Adrenal gland (tissue), 12 donors: Measurements from ENCODE around the gene TBC1D9B. TPM values are rescaled to one million over a fixed set of nuclear protein-coding genes. Genes with fewer than 3 reads are reported as not detected.

Experiments used
- DNase-seq, 7 donors: peaks; one replicate each; pipeline ENCODE4 v3.0.0-alpha.2; 2019 to 2020
- H3K27ac ChIP-seq, 5 donors: fragments of 200-600 bp; sonication (generic) in 4 of 5; 1 replicate in 3 of 5; 2 replicates in 2 of 5; pipeline versions ENCODE4 v1.5.1 to v1.8.0; 2016 to 2020; ENCODE audit warnings: mild to moderate bottlenecking in 1 of 5
- H3K27me3 ChIP-seq: fragments of 200-600 bp; 2 replicates; pipeline ENCODE4 v1.8.0; 2021
- H3K36me3 ChIP-seq, 2 donors: fragments of 200-600 bp; replicated peaks in 1 of 2; 1 replicate in 1 of 2; 2 replicates in 1 of 2; pipeline versions ENCODE4 v1.5.1 to v1.8.0; 2018 to 2022
- H3K4me1 ChIP-seq, 2 donors: fragments of 200-600 bp; replicated peaks in 1 of 2; 1 replicate in 1 of 2; 2 replicates in 1 of 2; pipeline versions ENCODE4 v1.5.1 to v1.8.0; 2018 to 2021
- H3K4me3 ChIP-seq, 4 donors: fragments of 200-600 bp; sonication (generic) in 3 of 4; one replicate each; pipeline ENCODE4 v1.5.1; 2016 to 2018
- H3K9me3 ChIP-seq, 3 donors: fragments of 200-600 bp; sonication (generic) in 1 of 3; replicated peaks in 1 of 3; 1 replicate in 2 of 3; 2 replicates in 1 of 3; pipeline versions ENCODE4 v1.5.1 to v1.8.0; 2016 to 2021
- POLR2A ChIP-seq, 2 donors: fragments of 450-650 bp; IDR thresholded peaks; one replicate each; pipeline ENCODE4 v1.6.1; 2017; ENCODE audit warnings: antibody characterized with exemption in 2 of 2, mild to moderate bottlenecking in 2 of 2, moderate library complexity in 1 of 2
- WGBS, 4 donors: extraction: QIAGEN DNeasy Blood & Tissue Kit in 2 of 4; methylation state at CpG; one replicate each; pipeline versions ENCODE4 v1.1.5 to v1.1.7; 2013 to 2017; 5-methylcytosine and 5-hydroxymethylcytosine counted together
- intact Hi-C, 2 donors: fragments of 100-400 bp; cut with DNase I; formaldehyde crosslinking; loops; one replicate each; pipeline versions ENCODE4 v1.14.1 to v1.15.0; 2022 to 2023
- polyA plus RNA-seq, 3 donors: library from polyadenylated mRNA; stranded (reverse); fragments of 200-250 nt in 2 of 3; fragments of 350-450 nt in 1 of 3; fragmentation: Illumina TruSeq in 1 of 3; extraction: RNeasy Lipid Tissue Mini Kit (QIAGEN cat#74804) in 1 of 3; gene quantifications; one replicate each; pipeline ENCODE4 v1.2.3, GENCODE V29; 2013 to 2014
- total RNA-seq, 9 donors: library from RNA; depleted of rRNA in 4 of 9; stranded (reverse); fragments of >200 nt in 4 of 9; fragments of 120-200 nt in 1 of 9; fragmentation: NEBNext Ultra II Directional in 1 of 9; extraction: Animal tissue kit (Norgen Biotek cat#: 25700) in 1 of 9; gene quantifications; one replicate each; pipeline versions ENCODE4 v1.1.0 to v1.2.4, GENCODE V29; 2013 to 2023
- TF ChIP-seq, protein P1 (sequence below), 6 experiments: fragments of 450-650 bp in 4 of 6; fragments of 200-600 bp in 2 of 6; sonication (generic) in 1 of 6; IDR thresholded peaks; 1 replicate in 5 of 6; 2 replicates in 1 of 6; pipeline versions ENCODE4 v1.5.1 to v1.8.0; 2016 to 2021; ENCODE audit warnings: antibody characterized with exemption in 6 of 6, mild to moderate bottlenecking in 2 of 6, moderate library complexity in 1 of 6
- donor health status: healthy with polysubstance abuse.
- donor health status: Bipolar disorder and iron deficiency.
- donor health status: DM: yes; HTN: yes; CAD: no.
- donor health status: DM: no; HTN: no; CAD: no.
- donor health status: DM: no; HTN: no; CAD: no.
- donor health status: DM: yes; HTN: yes; CAD: no.

The TBC1D9B gene
- total and polyA plus RNA-seq, 12 donors: 30.7 to 192 (median 128) TPM

DNA sequence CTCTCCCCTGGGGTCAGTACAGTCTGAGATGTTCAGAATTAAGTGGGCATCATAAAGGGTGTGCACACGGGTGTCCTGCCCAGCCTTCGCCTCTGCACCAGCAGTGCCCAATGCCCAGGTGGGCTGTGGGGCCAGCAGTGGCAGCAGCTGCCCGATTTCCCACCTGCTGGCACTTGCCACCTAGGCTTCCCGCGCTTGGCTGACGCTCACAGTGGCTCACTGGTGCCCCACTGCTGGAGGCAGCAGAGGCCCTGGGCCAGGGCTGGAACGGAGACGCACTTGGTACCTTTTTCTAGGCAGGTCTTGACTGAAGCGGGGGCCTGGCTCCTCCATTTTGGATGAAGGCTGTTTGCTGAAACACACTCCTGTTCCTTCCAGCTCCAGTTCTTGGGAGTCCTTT, 66.1 kb downstream of the TBC1D9B start:
- no peak for DNase-seq
- no peak for TF ChIP-seq POLR2A (IDR thresholded peaks at IDR 0.05)
- no peak overlapping the region for H3K27ac ChIP-seq
- 83 to 98% (median 91%) methylated on average over 3 to 9 of the region's 9 CpGs for WGBS, 4 donors
- peaks cover 0 to 7% (median 0%) of the 10 kb centered on the region in 3 donors for H3K9me3 ChIP-seq
- intact Hi-C loops: no loop called here
- peaks cover 0 to 41% of the 10 kb centered on the region in 2 donors for H3K36me3 ChIP-seq
- no peaks in the 10 kb centered on the region for H3K27me3 ChIP-seq
- no peak overlapping the region for H3K4me3 ChIP-seq
- H3K4me1 ChIP-seq: peaks cover 8 to 30% of the 10 kb centered on the region in 2 donors

DNA sequence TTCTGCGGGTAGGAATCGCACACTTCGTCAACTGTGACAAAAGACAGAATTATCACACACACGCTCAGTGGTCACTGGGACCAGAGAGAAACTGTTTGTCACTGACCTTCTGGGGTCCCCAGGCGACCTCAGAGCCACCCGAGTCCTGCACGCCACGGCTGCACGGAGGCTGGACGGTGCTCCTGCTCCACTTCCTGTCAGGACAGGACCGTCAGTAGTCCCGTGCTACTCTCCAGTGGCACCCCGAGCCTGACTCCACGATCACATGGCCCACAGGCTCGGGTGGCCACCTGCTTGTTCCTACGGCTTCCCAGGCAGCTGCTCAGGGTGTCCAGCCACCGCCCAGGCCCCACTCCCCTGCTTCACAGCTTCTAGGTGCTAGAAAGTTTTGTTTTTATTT, 66.9 kb downstream of the TBC1D9B start:
- peaks cover 8 to 37% of the 10 kb centered on the region in 2 donors for H3K4me1 ChIP-seq
- DNase-seq: no peak
- H3K4me3 ChIP-seq: no peak overlapping the region
- H3K27ac ChIP-seq: peak overlapping the region in 1 of 5 donors; percentile 40
- TF ChIP-seq POLR2A (IDR thresholded peaks at IDR 0.05): no peak
- TF ChIP-seq, protein P1, sequence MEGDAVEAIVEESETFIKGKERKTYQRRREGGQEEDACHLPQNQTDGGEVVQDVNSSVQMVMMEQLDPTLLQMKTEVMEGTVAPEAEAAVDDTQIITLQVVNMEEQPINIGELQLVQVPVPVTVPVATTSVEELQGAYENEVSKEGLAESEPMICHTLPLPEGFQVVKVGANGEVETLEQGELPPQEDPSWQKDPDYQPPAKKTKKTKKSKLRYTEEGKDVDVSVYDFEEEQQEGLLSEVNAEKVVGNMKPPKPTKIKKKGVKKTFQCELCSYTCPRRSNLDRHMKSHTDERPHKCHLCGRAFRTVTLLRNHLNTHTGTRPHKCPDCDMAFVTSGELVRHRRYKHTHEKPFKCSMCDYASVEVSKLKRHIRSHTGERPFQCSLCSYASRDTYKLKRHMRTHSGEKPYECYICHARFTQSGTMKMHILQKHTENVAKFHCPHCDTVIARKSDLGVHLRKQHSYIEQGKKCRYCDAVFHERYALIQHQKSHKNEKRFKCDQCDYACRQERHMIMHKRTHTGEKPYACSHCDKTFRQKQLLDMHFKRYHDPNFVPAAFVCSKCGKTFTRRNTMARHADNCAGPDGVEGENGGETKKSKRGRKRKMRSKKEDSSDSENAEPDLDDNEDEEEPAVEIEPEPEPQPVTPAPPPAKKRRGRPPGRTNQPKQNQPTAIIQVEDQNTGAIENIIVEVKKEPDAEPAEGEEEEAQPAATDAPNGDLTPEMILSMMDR (IDR thresholded peaks at IDR 0.05): no peak
- H3K27me3 ChIP-seq: no peaks in the 10 kb centered on the region
- intact Hi-C loops: no loop called here
- H3K36me3 ChIP-seq: peaks cover 0 to 41% of the 10 kb centered on the region in 2 donors
- WGBS, 4 donors: 84 to 92% (median 88%) methylated on average over 7 to 17 of the region's 17 CpGs
- H3K9me3 ChIP-seq: peaks cover 0 to 7% (median 0%) of the 10 kb centered on the region in 3 donors

DNA sequence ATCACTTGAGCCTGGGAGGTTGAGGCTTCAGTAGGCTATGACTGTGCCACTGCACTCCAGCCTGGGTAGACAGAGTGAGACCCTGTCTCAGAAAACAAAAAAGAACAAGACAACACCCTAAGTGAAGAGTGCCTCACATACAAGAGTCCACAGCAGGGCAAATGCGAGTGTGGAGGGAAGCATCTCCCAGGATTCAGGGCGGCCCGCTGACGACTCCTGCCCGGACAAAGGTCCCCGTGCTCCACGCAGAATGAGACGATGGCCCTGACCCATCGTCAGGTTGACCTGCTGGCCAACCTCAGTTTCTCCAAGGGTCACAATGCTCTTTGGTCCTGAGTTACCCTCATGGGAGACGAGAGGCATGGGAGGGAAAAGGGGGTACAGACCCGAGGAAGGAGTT, 67.4 kb downstream of the TBC1D9B start:
- TF ChIP-seq, protein P1 (IDR thresholded peaks at IDR 0.05): no peak
- TF ChIP-seq POLR2A (IDR thresholded peaks at IDR 0.05): no peak
- no peak overlapping the region for H3K4me3 ChIP-seq
- intact Hi-C loops: no loop called here

DNA sequence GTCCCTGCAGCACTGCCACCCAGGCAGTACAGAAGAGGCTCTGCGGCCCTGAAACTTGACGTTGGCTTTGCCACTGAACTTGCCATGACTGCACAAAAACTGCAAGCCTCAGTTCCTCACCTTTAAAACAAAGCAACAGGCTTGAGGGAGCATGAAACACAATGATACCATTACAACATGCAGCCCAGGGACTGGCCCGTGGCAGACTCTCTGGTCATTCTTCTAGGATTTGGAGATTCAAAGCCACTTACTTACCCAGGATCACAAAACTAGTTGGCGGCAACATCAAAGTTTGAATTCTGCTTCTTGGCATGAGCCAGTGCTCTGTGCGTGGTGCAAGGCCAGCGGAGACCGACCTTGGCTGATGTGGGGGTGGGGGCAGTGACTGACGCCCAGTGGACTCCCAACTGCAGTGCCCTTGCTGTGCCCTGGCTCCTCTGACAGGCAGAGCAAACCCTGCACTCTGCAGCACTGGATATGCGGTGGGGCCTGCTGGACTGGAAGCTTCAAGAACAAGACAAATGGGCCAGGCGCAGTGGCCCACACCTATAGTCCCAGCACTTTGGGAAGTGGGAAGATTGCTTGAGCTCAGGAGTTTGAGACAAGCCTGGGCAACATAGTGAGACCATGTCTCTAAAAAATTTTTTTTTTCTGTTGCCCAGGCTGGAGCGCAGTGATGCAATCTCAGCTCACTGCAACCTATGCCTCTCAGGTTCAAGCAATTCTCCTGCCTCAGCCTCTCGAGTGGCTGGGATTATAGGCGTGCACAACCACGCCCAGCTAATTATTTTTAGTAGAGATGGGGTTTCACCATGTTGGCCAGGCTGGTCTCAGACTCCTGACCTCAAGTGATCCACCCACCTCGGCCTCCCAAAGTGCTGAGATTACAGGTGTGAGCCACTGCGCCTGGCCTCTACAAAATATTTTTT, 68.1 kb downstream of the TBC1D9B start:
- TF ChIP-seq, protein P1 (IDR thresholded peaks at IDR 0.05): no peak
- TF ChIP-seq POLR2A (IDR thresholded peaks at IDR 0.05): peak in 1 of 2 donors; percentile 39
- H3K36me3 ChIP-seq: peaks cover 0 to 50% of the 10 kb centered on the region in 2 donors
- peak overlapping the region; percentile 26 to 84 (median 35) for H3K27ac ChIP-seq
- no peaks in the 10 kb centered on the region for H3K9me3 ChIP-seq
- peaks cover 8 to 37% of the 10 kb centered on the region in 2 donors for H3K4me1 ChIP-seq
- DNase-seq: peak; percentile 81 to 94 (median 92)
- intact Hi-C loops: no loop called here
- no peak overlapping the region for H3K4me3 ChIP-seq
- 53 to 63% (median 55%) methylated on average over 9 to 16 of the region's 16 CpGs for WGBS, 4 donors
- no peaks in the 10 kb centered on the region for H3K27me3 ChIP-seq

More for the DNA sequence above, 67.4 kb downstream of the TBC1D9B start:
- WGBS, 4 donors: 90 to 96% (median 92%) methylated on average over 11 of the region's 11 CpGs
- Histone ChIP-seq H3K27me3 (no peaks in the 10 kb centered on the region), H3K9me3 (peaks cover 0 to 6% (median 0%) of the 10 kb centered on the region in 3 donors), H3K36me3 (peaks cover 0 to 44% of the 10 kb centered on the region in 2 donors), H3K4me1 (peaks cover 8 to 37% of the 10 kb centered on the region in 2 donors), H3K27ac (peak overlapping the region in 4 of 5 donors; percentile 26 to 84 (median 48))
- DNase-seq: peak in 1 of 7 donors; percentile 35
